HepG2 (cell line): ENCODE results near the gene GINS3. TPM values are rescaled to one million over a fixed set of nuclear protein-coding genes. Genes with fewer than 3 reads are reported as not detected.

Experiments used
- ATAC-seq: fragments of 200-7000 bp; cut with Tn5 transposase; 3 replicates; pipeline ENCODE4 v1.9.1; 2020; ENCODE audit warnings: mild to moderate bottlenecking, moderate library complexity
- BruUV-seq: library from RNA; stranded (reverse); fragments of 400-500 nt; replicated peaks from 2 replicates; lab custom pipeline; 2021; lab: Mats Ljungman, UMichigan
- CTCF ChIA-PET: fragments of 300-600 bp; formaldehyde crosslinking; extraction: SDS; loops from one replicate; lab custom pipeline; 2021; ENCODE audit warnings: low total read pairs, inconsistent platforms, low intra/inter-chr PET ratio; lab: Yijun Ruan, JAX
- POLR2A ChIA-PET: fragments of 350-600 bp; sonication (Branson Sonifier 250); formaldehyde crosslinking; loops from one replicate; lab custom pipeline; 2020; ENCODE audit warnings: antibody characterized with exemption, inconsistent platforms; lab: Yijun Ruan, JAX
- DNase-seq: peaks from one replicate; pipeline ENCODE4 v3.0.0-alpha.2; 2015; ENCODE audit warnings: low spot score
- FAIRE-seq: peaks from 3 replicates; lab custom pipeline; 2011; peaks lifted over from hg19 to GRCh38; lab: Jason Lieb, UNC
- H2AFZ ChIP-seq: one replicate; pipeline ENCODE4 v1.6.1; 2011; ENCODE audit warnings: low read length, inconsistent platforms
- H3K27ac ChIP-seq: fragments of 300-600 bp; 3 replicates; pipeline ENCODE4 v1.8.0; 2011; ENCODE audit warnings: mixed run types, mild to moderate bottlenecking, mixed read lengths, low read length, inconsistent platforms; ENCODE audit not compliant: insufficient read depth; ENCODE audit errors: extremely low read length
- H3K27me3 ChIP-seq, 2 experiments: fragments of 200-600 bp in 1 of 2; 2 replicates in 1 of 2; 3 replicates in 1 of 2; pipeline versions ENCODE4 v1.6.0 to v1.8.0; 2011; ENCODE audit warnings: low read length in 2 of 2, mild to moderate bottlenecking in 2 of 2, moderate library complexity in 2 of 2, inconsistent platforms in 1 of 2; ENCODE audit not compliant: insufficient read depth in 2 of 2, control insufficient read depth in 1 of 2
- H3K36me3 ChIP-seq, 2 experiments: fragments of 200-600 bp in 1 of 2; replicated peaks in 1 of 2; 2 replicates in 1 of 2; 3 replicates in 1 of 2; pipeline versions ENCODE4 v1.5.1 to v1.8.0; 2011; ENCODE audit warnings: low read length in 2 of 2, inconsistent platforms in 1 of 2; ENCODE audit not compliant: insufficient read depth in 2 of 2, control insufficient read depth in 1 of 2
- H3K4me1 ChIP-seq: 2 replicates; pipeline ENCODE4 v1.5.1; 2012; ENCODE audit warnings: low read length, inconsistent platforms; ENCODE audit not compliant: insufficient read depth
- H3K4me2 ChIP-seq: 2 replicates; pipeline ENCODE4 v1.6.0; 2011; ENCODE audit warnings: low read depth, low read length, inconsistent platforms
- H3K4me3 ChIP-seq, 3 experiments: fragments of 200-600 bp in 1 of 3; sonication (generic), shearing (Covaris generic) in 1 of 3; replicated peaks in 1 of 3; 2 replicates each; pipeline ENCODE4 v1.5.1; 2011 to 2016; ENCODE audit warnings: low read length in 3 of 3, inconsistent platforms in 2 of 3, low read depth in 2 of 3, mild to moderate bottlenecking in 2 of 3, control low read depth in 1 of 3, mixed read lengths in 1 of 3; ENCODE audit not compliant: insufficient read depth in 1 of 3
- H3K79me2 ChIP-seq: one replicate; pipeline ENCODE4 v1.6.1; 2011; ENCODE audit warnings: low read length, inconsistent platforms; ENCODE audit not compliant: insufficient read depth
- H3K9ac ChIP-seq: 2 replicates; pipeline ENCODE4 v1.6.0; 2011; ENCODE audit warnings: mild to moderate bottlenecking, low read depth, low read length, inconsistent platforms; ENCODE audit not compliant: insufficient read depth
- H3K9me3 ChIP-seq: 2 replicates; pipeline ENCODE4 v1.5.1; 2012; ENCODE audit warnings: mild to moderate bottlenecking, low read length
- H4K20me1 ChIP-seq: 2 replicates; pipeline ENCODE4 v1.6.0; 2011; ENCODE audit warnings: inconsistent platforms, mild to moderate bottlenecking, low read length, moderate library complexity; ENCODE audit not compliant: insufficient read depth
- ARHGAP35 ChIP-seq: sonication (generic); formaldehyde crosslinking; IDR thresholded peaks from 2 replicates; pipeline ENCODE4 v1.9.0; 2022; ENCODE audit warnings: mild to moderate bottlenecking, inconsistent platforms, moderate library complexity, missing genetic modification reagents, borderline replicate concordance
- CREB3 ChIP-seq: sonication (generic); formaldehyde crosslinking; IDR thresholded peaks from 2 replicates; pipeline ENCODE4 v1.5.0; 2020; ENCODE audit warnings: missing genetic modification reagents
- ETS1 ChIP-seq: sonication (generic); formaldehyde crosslinking; IDR thresholded peaks from 2 replicates; pipeline ENCODE4 v1.4.0; 2020; ENCODE audit warnings: missing genetic modification reagents
- HOMEZ ChIP-seq: IDR thresholded peaks from 2 replicates; pipeline ENCODE4 v1.6.1; 2016; ENCODE audit warnings: low read depth
- PATZ1 ChIP-seq: sonication (generic); formaldehyde crosslinking; IDR thresholded peaks from 2 replicates; pipeline ENCODE4 v1.4.0; 2020; ENCODE audit warnings: missing genetic modification reagents
- PPARG ChIP-seq: conservative IDR thresholded peaks from 2 replicates; pipeline ENCODE4 v1.6.1; 2016; ENCODE audit warnings: missing biosample characterization, missing genetic modification reagents
- RELA ChIP-seq: sonication (generic); formaldehyde crosslinking; IDR thresholded peaks from 2 replicates; pipeline ENCODE4 v1.4.0; 2020; ENCODE audit warnings: missing genetic modification reagents
- SRSF9 ChIP-seq: fragments of 200-400 bp; formaldehyde crosslinking; IDR thresholded peaks from 2 replicates; pipeline ENCODE4 v1.6.1; 2018; ENCODE audit warnings: borderline replicate concordance, mild to moderate bottlenecking, low read depth, low read length; ENCODE audit not compliant: insufficient read depth, poor library complexity, severe bottlenecking
- TMF1 ChIP-seq: sonication (generic); formaldehyde crosslinking; IDR thresholded peaks from 2 replicates; pipeline ENCODE4 v1.8.1; 2022; ENCODE audit warnings: low read depth, missing genetic modification reagents
- ZNF724P ChIP-seq: sonication (generic); formaldehyde crosslinking; IDR thresholded peaks from 2 replicates; pipeline ENCODE4 v1.8.0; 2022; ENCODE audit warnings: missing genetic modification reagents, borderline replicate concordance
- ZNF746 ChIP-seq: sonication (generic); formaldehyde crosslinking; IDR thresholded peaks from 2 replicates; pipeline ENCODE4 v1.8.0; 2022; ENCODE audit warnings: mild to moderate bottlenecking, missing genetic modification reagents
- ZNF766 ChIP-seq: sonication (generic); formaldehyde crosslinking; IDR thresholded peaks from 2 replicates; pipeline ENCODE4 v1.5.0; 2020; ENCODE audit warnings: missing genetic modification reagents, borderline replicate concordance
- ZNF891 ChIP-seq: sonication (generic); formaldehyde crosslinking; IDR thresholded peaks from 2 replicates; pipeline ENCODE4 v1.5.0; 2020; ENCODE audit warnings: mild to moderate bottlenecking, missing genetic modification reagents
- ZSCAN29 ChIP-seq: sonication (generic); formaldehyde crosslinking; conservative IDR thresholded peaks from 2 replicates; pipeline ENCODE4 v1.4.0; 2020; ENCODE audit warnings: mild to moderate bottlenecking, missing genetic modification reagents
- WGBS: methylation state at CpG from one replicate; pipeline ENCODE4 v1.1.6; 2017; ENCODE audit warnings: low lambda C conversion rate; 5-methylcytosine and 5-hydroxymethylcytosine counted together
- in situ Hi-C: cut with HindIII; loops from 2 replicates; pipeline ENCODE4 v1.10.0; 2017; ENCODE audit warnings: low pct_unique_long_range_greater_than_20kb; ENCODE audit not compliant: extremely low pct_ligation_motif_present
- intact Hi-C: fragments of 100-400 bp; cut with micrococcal nuclease; formaldehyde crosslinking; loops from one replicate; pipeline ENCODE4 v1.10.0; 2022; ENCODE audit not compliant: unreplicated experiment
- polyA plus RNA-seq, 8 experiments: library from polyadenylated mRNA; depleted of rRNA in 3 of 8; stranded (reverse) in 7 of 8; unstranded in 1 of 8; fragments of >200 nt; fragmentation: Illumina TruSeq in 4 of 8; extraction: Trizol in 4 of 8; gene quantifications; 2 replicates each; pipeline versions ENCODE4 v1.2.1 to v1.2.3, GENCODE V29; 2011 to 2016; ENCODE audit warnings: low read depth in 4 of 8, missing spikeins in 1 of 8, mixed read lengths in 1 of 8; ENCODE audit not compliant: insufficient read depth in 1 of 8
- total RNA-seq, 5 experiments: library from RNA; depleted of rRNA; stranded (reverse); fragments of >200 nt; fragmentation: Illumina TruSeq; extraction: Trizol; gene quantifications; 2 replicates each; pipeline ENCODE4 v1.2.3, GENCODE V29; 2016; ENCODE audit warnings: low read depth in 1 of 5

The GINS3 gene
- total and polyA plus RNA-seq, 2 of the 13 experiments (the other 11 are each of a cell fraction or from before 2014, with no cell fraction given), result 6.5 to 19.3 TPM

GRCh38 chr16:58367252-58367651, 25.0 kb upstream of the GINS3 start:
- WGBS, result 24% methylated on average over 2 of the region's 2 CpGs
- DNase-seq, result no peak

More at GRCh38 chr16:58367252-58367651, 25.0 kb upstream of the GINS3 start:
- no TSS peak for BruUV-seq
- in situ Hi-C loops, result no loop called here
- H2AFZ ChIP-seq, result no peak overlapping the region
- ATAC-seq, result no peak
- H3K9me3 ChIP-seq, result no peaks in the 10 kb centered on the region
- H3K4me2 ChIP-seq, result no peak overlapping the region
- POLR2A ChIA-PET, result no interaction called here
- H3K4me1 ChIP-seq, result no peaks in the 10 kb centered on the region
- no peaks in the 10 kb centered on the region for H3K36me3 ChIP-seq
- CTCF ChIA-PET, result no interaction called here
- H3K27me3 ChIP-seq, result no peaks in the 10 kb centered on the region; a peak in 1 of 5 replicates
- no peak overlapping the region for H3K9ac ChIP-seq
- intact Hi-C loops, result no loop called here
- H3K79me2 ChIP-seq, result no peaks in the 10 kb centered on the region
- no peaks in the 10 kb centered on the region for H4K20me1 ChIP-seq
- no peak overlapping the region for H3K27ac ChIP-seq
- FAIRE-seq, result no peak
- no peak for TF ChIP-seq ETS1 (CRISPR knock-in tag)
- no peak for TF ChIP-seq HOMEZ
- no peak for TF ChIP-seq ZSCAN29
- no peak for TF ChIP-seq PATZ1
- no peak for TF ChIP-seq TMF1 (CRISPR knock-in tag)
- TF ChIP-seq CREB3 (CRISPR knock-in tag), result no peak
- no peak for TF ChIP-seq ZNF766 (CRISPR knock-in tag)
- no peak for TF ChIP-seq ZNF724P (CRISPR knock-in tag)
- TF ChIP-seq RELA (CRISPR knock-in tag), result no peak
- TF ChIP-seq ZNF746 (CRISPR knock-in tag), result no peak
- no peak for TF ChIP-seq SRSF9
- no peak for TF ChIP-seq PPARG (CRISPR knock-in tag)
- TF ChIP-seq ZNF891 (CRISPR knock-in tag), result no peak
- TF ChIP-seq ARHGAP35 (CRISPR knock-in tag), result no peak
- TF ChIP-seq, all 625 proteins: peak for 0
- no peak overlapping the region for H3K4me3 ChIP-seq
